Esophagus squamous epithelium (tissue), 4 donors: Measurements from ENCODE around the gene NPRL2.

Experiments used
- CTCF ChIP-seq, 6 experiments: fragments of 450-650 bp in 4 of 6; fragments of 200-600 bp in 2 of 6; sonication (generic) in 2 of 6; IDR thresholded peaks; one replicate each; pipeline ENCODE4 v1.5.1; 2016 to 2019; ENCODE audit warnings: antibody characterized with exemption in 6 of 6, mild to moderate bottlenecking in 4 of 6, moderate library complexity in 4 of 6
- POLR2A ChIP-seq, 4 donors: fragments of 450-650 bp; IDR thresholded peaks; one replicate each; pipeline ENCODE4 v1.6.1; 2017; ENCODE audit warnings: antibody characterized with exemption in 4 of 4, mild to moderate bottlenecking in 4 of 4, moderate library complexity in 3 of 4

GRCh38 chr3:50365080-50365841, 14.7 kb upstream of the NPRL2 start:
- TF ChIP-seq CTCF (IDR thresholded peaks at IDR 0.05) (no peak), POLR2A (IDR thresholded peaks at IDR 0.05) (peak in 3 of 4 donors; percentile 19 to 61 (median 41))
